Hematopoietic multipotent progenitor cell treated with erythropoietin and hydrocortisone succinate and interleukin-3 and kit ligand, for 6 days (in vitro differentiated cells): Measurements from ENCODE around the gene ZMIZ2.
"Not testable (repeated sequence)": the region's sequence is repeated elsewhere in the genome, so short reads cannot be mapped to it uniquely, and the experiment has no call there.

Source experiments
- DNase-seq: peaks from one replicate; pipeline ENCODE4 v3.0.0-alpha.2; 2015

Gene ZMIZ2

GRCh38 chr7:44759246-44759645 lies 10.6 kb downstream of the ZMIZ2 start:
- DNase-seq, result no peak

GRCh38 chr7:44760034-44760580 lies 11.5 kb downstream of the ZMIZ2 start:
- DNase-seq, result no peak

GRCh38 chr7:44761207-44762161 lies 12.8 kb downstream of the ZMIZ2 start:
- peak; percentile 30 for DNase-seq

- no peak for DNase-seq
These were observed 13.7 kb downstream of the ZMIZ2 start for GRCh38 chr7:44762300-44762699.

- DNase-seq, result no peak
These were observed 14.3 kb downstream of the ZMIZ2 start for GRCh38 chr7:44762726-44763522.

- no peak for DNase-seq
These were observed 15.4 kb downstream of the ZMIZ2 start for GRCh38 chr7:44764081-44764480.

- no peak for DNase-seq
These were observed 16.3 kb downstream of the ZMIZ2 start for GRCh38 chr7:44764665-44765578.

- DNase-seq, result no peak
These were observed 17.1 kb downstream of the ZMIZ2 start for GRCh38 chr7:44765579-44766415.

- DNase-seq, result no peak
These were observed 17.8 kb downstream of the ZMIZ2 start for GRCh38 chr7:44766416-44766801.

- DNase-seq, result no peak
These were observed 18.7 kb downstream of the ZMIZ2 start for GRCh38 chr7:44767134-44767911.

- DNase-seq, result peak; percentile 83
These were observed 19.4 kb downstream of the ZMIZ2 start for GRCh38 chr7:44767912-44768627.

- no peak for DNase-seq
These were observed 20.2 kb downstream of the ZMIZ2 start for GRCh38 chr7:44768628-44769371.

- no peak for DNase-seq
These were observed 20.7 kb downstream of the ZMIZ2 start for GRCh38 chr7:44769376-44769775.

- DNase-seq, result peak; percentile 50
These were observed 21.2 kb downstream of the ZMIZ2 start for GRCh38 chr7:44769776-44770294.

- no peak for DNase-seq
These were observed 22.7 kb downstream of the ZMIZ2 start for GRCh38 chr7:44771358-44771757.

GRCh38 chr7:44772440-44772839 lies 23.8 kb downstream of the ZMIZ2 start:
- no peak for DNase-seq

- no peak for DNase-seq
These were observed 24.2 kb downstream of the ZMIZ2 start for GRCh38 chr7:44772867-44773266.

GRCh38 chr7:44774486-44774885 lies 25.8 kb downstream of the ZMIZ2 start:
- DNase-seq, result not testable (repeated sequence)
